CD4-positive, alpha-beta T cell treated with Interleukin-21 for 1 hour (primary cell): ENCODE results near the gene B4GALNT3.

Source experiments
- DNase-seq: peaks from one replicate; pipeline ENCODE4 v3.0.0-alpha.2; 2020

Gene B4GALNT3

DNA sequence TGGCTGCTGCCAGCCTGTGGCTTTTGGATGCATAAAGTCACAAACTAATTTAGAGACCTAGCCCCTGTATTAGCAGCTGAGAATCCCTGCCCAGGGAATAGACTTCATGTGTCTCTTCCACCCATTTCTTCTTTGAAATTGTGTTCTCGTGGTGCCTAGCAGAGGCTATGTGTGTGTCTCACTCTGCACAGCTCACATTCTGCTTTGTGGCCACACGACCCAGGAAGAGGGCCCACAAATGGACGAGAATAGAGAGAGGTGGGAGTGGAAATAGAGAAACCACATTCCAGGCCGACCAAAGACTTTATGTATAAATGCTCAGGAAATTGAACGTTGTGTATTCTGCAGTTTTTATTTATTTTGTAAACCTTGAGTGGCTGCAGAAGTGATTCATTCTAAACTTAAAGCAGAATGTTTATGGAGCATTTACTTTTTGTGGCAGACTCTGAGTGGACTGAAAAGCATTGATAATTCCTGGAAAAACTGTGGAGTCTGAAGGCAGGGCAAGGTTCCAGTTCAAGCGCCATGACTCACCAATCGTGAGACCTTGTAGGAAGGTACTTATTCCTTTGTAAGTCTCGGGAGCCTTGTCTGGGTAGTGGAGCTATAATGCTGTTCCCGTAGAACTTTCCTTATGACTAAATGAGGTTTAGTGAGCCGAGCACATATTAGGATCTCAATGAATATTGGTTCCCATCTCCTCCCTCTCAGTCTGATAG lies 9.1 kb downstream of the B4GALNT3 start:
- DNase-seq: no peak

DNA sequence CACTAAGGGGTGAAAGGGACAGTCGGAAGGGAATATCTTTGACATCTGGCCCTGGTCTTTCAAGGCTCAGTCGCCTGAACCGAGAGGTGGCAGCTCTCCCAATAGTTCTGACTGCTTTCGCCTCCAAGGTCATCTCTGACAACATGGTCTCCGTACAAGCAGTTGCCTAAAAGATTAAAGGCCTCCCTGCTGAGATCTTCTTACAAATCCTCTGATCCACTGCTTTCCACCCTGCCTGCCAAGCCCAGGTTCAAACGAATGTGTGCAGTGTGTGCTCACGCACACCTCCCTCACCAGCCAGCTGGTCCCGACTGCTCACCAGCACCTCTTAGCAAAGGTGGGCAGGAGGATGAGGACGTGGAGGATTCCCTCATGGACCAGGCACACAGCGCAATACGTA lies 10.4 kb downstream of the B4GALNT3 start:
- DNase-seq: no peak

DNA sequence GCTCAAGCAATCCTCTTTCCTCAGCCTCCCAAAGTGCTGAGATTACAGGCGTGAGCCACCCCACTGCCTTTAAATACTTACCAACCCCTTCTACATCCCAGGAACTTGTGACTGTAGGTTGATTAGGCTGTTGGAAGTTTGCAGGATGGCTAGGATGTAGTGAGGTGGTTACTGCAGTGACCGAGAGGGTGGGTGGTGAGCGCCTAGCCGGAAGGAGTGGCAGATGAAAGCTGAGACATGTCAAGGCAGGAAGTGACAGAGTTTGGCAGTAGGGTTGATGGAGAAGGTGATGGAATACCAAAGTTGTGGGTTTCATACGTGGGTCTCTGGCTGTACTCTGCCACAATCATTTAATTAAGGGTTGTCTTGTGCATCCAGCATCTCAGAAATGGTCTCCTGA lies 13.5 kb downstream of the B4GALNT3 start:
- DNase-seq: no peak

DNA sequence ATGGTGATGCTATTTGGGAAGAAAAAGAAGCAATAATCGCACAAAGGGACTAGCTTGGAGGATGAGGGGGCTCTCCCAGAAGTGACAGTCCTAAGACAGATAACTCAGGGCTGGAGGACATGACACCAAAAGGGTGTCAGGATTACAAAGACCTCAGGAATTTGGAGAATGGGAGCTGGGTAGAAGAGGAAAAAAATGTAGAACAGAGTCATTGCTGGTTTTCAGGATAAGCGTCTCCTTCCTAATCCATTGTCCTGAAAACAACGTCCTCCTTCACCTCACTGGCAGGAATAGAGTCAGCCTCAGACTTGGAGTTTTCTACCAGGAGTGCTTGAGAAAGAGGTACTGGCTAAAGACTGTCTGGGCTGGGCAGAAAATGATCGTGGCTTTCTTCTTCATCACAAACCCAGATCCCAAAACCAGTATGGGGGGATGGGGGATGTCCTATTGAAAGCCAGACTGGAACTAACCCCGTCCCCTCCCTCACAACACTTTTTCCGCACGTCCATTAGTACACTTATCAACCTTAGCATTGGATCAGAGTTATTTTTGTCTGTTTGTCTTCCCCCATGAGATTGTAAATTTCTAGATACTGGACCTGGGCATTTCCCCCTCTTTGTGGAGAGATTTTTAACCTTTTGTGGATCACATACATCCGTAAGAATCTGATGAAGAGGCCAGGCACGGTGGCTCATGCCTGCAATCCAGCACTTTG lies 14.3 kb downstream of the B4GALNT3 start:
- DNase-seq: no peak

DNA sequence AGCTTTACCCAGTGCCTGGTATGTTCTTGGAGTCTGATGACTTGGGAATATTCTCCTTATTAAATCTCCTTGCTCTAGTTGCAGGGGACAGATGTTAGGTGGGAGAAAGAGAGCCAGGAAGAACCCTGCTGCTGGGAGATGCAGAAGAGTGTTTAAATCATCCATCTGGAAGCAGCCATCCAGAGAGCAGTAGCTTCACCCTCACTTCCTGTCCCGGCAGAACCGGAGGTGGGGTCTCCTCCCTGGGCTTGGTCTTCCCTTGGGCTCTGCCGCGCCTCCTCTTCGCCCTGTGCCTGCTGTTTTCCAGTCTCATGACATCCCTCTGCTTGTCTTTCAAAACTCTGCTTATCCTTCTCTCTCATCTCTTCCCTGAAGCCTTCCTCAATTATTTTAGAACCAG lies 15.5 kb downstream of the B4GALNT3 start:
- DNase-seq: no peak

DNA sequence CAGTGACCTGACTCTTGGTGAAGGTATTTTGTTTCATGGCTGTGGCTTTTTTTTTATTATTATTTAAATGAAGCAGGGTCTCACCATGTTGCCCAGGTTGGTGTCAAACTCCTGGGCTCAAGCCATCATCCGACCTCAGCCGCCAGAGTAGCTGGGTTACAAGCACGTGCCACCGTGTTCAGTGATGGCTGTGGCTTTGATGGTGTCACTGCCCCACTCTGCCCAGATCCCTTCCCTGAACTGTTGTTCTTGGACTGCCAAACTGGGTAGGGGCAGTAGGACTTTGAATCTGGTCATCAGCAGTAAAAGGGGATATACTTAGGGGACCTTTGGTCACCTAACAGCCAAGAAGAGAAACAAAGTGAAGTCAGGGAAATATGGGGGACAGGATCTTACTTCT lies 19.4 kb downstream of the B4GALNT3 start:
- no peak for DNase-seq

DNA sequence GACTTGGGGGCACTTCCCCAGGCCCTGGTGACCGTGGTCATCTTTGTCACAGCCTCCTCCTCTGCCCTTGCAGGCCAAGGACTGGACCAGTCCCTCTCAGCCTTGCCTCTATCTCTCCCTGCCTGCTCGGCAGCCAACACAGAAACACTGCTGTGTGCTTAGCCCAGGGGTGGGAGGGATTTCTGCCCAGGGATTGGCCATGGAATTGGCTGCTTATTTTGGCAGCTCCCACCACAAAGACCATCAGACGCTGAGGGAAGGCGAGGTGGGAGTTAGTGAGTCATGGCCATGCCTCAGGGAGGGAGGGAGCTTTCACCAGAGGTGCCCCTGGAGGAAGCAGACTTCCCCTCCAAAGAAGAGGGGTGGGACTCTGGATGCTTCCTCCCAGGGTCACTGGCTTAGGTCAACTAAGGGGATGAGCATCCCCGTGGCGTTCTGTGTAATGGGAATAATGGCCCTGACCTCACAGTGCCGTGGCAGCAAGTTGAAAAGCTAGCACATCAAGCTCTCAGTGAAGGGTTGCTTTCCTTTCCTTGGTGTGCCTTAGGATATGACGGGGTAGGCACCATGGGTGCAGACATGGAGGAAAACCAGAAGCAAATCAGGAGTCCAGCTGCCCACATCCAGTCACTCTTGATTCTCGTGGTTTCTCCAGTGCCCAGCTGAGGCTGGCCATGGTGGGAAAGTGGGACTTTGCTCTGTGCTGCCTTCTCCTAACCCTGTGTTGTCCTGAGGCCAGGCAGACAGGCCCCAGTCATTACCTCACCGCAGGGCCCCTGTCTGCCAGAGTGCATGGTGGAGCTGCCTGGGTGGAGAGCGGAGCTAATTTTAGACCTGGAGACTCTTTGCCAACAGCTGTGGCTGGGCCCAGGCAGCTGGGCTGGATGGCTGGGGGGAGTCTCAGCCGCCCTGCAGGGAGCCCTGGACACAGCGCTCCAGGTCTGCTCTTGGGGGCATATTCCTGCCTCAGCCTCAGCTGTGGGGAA lies 21.4 kb downstream of the B4GALNT3 start:
- DNase-seq: no peak

DNA sequence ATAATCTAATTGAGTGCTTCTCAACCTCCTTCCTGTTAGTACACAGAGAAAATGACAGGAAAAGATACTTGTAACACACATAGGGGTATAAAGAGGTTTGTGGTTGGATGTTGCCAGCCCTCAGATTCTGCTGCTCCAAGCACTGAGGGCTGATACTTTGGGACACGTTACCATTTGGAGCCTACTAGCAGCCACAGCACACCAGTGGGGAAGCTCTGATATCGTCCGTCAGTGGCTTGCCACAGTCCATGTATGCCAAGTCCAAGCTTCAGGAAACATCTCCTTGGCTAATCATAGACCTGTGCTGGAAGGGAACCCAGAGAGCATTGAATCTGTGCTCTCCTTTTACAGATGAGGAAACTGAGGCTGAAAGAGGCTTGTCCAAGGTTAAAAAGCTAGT lies 22.3 kb downstream of the B4GALNT3 start:
- DNase-seq: no peak

DNA sequence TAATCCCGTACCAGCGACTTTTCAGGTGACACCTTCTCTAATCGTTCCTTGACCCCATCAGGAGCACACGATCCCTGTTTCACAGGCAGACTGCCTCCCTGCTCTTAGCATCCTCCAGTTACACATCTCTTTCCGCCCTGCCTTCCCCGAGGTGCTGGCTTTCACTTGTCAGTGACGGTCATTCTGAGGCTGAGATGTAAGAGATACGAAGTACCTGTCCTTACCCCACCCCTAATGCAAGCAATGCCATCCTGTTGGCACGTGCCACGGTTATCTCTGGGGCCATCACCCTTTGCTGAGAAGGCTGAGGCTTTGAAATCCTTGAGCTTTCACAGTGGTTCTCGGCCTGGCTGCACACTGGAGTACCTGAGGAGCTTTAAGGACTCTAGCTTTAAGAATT lies 24.4 kb downstream of the B4GALNT3 start:
- DNase-seq: no peak

DNA sequence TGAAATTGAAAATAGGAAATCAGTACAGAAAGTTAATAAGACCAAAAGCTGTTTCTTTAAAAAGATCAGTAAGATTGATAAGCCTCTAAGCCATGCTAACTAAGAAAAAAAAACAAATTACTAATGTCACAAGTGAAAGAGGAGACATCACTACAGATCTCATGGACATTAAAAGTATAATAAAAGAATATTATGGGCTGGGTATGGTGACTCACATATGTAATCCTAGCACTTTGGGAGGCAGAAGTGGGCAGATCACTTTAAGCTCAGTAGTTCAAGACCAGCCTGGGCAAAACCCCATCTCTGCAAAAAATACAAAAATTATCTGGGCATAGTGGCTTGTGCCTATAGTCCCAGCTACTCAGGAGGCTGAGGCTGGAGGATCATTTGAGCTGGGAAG lies 30.5 kb downstream of the B4GALNT3 start:
- DNase-seq: no peak

DNA sequence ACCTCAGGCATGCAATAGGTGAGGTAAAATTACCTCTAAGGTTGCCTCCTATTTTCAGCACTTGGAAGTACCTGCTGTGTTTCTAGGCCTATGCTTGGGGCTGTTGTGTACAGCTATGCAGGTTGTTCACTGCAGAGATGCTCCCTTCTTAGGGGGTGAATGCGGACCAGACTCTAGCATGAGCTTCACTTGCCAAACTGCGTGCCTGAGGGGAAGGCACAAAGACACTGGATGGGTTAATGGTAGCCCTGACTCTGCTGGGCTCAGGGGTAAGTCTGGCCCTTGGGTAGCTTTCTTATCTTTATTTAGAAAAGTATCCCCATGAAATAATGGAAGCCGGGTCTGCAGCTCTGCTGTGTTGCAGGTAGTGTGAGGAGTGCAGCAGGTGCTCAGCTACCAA lies 35.7 kb downstream of the B4GALNT3 start:
- DNase-seq: no peak

DNA sequence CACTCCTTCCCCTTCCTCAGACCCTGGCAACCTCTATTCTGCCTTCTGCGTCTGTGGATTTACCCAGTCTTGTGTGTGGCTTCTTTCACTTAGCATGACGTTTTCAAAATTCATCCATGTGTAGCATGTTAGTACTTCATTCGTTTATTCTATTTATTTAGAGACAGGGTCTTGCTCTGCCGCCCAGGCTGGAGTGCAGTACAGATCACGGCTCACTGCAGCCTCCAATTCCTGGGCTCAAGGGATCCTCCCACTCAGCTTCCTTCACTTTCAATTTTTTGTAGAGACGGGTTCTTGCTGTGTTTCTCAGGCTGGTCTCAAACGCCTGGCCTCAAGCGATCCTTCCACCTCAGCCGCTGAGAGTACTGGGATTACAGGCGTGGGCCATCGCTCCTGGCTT lies 37.0 kb downstream of the B4GALNT3 start:
- no peak for DNase-seq

DNA sequence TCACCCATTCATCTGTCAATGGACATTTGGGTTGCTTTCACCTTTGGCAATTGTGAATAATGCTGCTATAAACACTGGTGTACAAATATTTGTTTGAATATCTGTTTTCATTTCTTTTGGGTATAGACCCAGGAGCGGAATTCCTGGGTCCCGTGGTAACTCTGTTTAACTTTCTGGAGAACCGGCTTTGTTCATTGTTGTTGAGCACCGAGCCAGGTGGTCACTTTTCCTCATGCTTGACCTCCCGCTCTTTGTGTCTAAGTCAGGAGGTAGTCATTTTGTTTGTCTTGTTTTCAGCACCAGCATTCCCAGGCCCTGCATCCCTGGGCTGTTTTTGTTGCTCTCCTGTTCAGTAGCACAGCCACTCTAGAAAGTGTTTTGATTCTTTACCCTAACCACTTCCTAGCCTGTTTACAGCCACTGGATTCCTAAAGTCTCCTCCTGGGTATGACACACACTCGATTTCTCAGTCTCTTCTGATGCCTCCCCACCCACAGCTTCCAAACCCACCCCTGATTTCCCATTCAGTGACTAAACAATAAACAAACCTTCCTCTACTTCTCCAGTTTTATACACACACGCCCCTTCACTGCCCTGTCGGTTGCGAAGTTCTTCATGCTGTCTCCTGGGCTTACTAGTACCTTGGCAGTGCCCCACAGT lies 37.9 kb downstream of the B4GALNT3 start:
- DNase-seq: no peak

DNA sequence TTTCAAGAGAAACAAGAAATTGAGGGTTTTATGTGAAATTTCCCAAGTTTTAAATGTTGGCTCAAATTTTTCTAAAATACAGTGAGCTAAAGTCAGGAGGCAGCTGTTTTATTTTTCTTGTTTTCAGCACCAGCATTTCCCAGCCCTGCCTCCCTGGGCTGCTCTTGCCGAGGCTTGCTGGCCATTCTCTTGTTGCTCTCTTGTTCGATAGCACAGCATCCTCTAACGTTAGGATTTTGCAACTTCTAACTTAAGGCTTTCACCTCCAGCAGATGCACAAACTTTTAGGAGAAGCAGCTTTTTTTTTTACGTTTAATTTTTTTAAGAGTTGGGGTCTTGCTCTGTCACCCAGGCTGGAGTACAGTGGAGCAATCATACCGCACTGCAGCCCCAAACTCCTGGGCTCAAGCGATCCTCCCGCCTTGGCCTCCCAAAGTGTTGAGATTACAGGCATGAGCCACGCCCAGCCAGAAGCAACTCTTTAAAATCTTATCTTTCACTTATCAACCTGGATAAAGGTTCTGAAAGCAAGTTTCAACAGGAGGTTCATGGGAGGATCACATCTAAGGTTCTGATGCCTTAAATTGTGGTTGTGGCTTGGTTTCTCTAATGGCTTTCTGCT lies 40.2 kb downstream of the B4GALNT3 start:
- no peak for DNase-seq

DNA sequence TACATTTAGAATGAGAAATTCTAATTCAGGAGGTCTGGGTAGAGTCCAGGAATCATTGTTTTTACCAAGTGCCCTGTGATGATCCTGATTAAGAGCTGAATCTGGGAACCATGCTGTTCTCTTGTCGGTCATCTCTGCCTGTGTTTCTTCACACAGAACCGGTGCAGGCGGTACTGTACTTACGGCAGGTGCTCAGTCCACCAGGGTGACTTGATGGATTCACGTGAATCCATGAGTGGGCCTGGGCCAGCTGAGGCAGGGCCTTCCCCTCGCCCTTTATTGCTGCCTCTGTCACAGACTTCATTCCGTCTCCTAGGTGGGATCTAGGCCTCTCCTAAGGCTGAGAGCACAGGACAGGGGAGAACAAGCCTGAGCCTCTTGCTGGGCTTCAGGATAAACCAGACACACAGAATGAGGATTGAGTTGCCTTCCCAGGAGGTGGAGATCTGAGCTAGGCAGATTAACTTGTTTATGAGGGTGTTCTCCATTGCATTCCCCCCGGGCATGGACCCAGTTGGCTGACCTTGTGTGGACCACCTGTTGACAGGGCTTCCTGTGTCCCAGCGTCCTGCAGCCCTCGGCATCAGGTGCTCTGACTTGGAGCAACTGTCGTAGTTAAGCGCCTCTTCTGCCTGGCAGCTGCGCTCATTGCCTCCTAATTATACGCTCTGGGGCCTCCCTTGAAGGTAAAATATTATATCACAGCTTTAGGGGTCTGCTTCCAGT lies 42.1 kb downstream of the B4GALNT3 start:
- no peak for DNase-seq

DNA sequence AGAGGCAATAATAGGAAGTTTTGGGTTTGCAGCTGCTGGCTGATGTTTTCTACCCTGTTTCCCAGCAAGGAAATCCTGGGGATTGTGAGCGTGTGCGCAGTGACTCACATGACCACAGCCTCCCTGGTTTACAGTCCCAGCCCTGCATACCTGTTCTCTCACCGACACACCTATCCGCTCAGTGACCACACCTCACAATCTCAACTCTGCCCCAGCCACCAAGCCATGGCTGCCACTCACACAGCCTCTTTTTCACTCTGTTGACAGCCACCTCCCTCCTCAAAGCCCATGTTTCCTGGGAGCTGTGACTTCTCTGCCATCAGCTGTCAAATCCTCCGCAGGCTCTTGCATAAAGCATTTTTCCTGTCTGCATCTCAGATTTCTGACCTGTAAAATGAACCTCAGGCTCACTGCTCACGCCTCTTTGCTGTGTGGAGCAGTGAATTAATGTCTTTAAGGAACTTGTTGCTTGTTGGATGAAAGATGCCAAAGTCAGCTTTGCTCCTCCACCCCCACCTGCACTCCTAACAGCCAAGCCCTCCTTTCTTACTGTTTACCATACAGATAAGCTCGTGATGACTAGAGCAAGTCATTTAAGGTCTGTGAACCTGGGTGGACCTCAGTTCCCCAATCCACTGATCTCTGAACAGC lies 43.5 kb downstream of the B4GALNT3 start:
- no peak for DNase-seq

DNA sequence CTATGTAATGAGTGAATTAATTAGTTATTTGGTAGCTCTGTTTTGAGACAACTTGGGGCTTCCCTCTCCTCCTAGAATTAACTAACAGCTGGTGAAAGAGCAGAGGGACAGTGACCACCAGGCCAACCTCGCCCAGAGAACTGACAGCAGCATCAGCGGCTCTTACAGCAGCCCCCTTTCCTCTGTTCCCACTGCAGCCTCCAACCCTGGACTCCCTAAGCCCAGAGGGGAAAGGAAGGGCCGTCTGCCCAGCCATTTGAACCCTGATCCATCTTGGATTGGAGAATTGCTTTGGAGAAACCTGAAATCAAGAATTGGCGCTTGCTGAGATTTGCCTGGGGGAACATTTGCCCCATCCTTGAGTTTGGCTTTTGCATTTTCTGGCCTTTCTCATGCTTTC lies 45.5 kb downstream of the B4GALNT3 start:
- no peak for DNase-seq

DNA sequence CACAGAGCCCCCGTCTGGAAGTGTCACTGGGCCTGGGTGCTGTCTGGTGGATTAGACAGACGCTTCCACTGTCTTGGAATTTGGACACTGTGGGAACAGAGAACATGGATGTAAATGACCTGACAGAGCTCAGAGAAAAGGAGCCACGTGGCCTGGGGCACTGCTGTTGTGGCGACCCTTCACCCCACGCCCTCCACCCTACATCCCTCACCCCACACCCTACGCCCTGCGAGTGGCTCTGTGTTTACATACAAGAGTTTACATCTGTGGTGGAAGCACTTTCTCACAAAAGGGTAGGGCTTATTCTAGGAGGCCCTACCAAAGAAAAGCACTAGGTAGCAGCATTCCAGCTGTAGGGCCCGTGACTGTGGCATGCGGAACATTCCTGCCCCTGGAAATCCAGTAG lies 47.7 kb downstream of the B4GALNT3 start:
- DNase-seq: no peak

DNA sequence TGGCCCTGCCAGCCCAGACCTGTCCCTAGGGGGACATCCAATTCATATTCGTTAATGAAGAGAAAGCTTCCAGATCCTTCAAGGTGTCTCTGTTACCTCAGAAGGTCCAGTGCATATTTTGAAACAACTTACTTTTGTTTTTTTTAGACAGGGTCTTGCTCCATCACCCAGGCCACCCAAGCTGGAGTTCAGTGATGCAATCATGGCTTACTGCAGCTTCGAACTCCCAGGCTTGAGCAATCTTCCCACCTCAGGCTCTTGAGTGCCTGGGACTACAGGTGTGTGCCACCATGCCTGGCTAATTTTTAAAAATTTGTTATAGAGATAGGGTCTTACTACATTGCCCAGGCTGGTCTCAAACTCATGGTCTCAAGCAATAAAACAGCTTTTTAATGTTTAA lies 48.4 kb downstream of the B4GALNT3 start:
- DNase-seq: no peak

DNA sequence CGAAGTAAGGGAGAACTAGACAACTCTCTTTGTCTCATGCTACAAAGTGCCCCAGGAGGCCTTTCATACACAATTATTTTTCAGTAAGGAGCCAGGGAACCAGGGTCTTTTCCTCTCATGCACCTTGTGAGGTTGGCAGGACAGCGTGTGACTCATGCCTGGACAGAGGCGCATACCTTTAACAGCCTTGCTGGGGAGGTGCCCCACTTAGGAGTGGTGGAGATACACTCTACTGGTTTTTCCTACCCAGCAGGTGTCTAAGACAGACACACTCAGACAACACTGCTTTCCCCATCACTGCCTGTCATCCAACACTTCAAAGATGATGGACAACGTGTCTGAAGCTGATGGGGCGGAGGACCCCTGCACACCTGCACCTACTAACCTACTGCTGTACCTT lies 49.1 kb downstream of the B4GALNT3 start:
- DNase-seq: no peak

DNA sequence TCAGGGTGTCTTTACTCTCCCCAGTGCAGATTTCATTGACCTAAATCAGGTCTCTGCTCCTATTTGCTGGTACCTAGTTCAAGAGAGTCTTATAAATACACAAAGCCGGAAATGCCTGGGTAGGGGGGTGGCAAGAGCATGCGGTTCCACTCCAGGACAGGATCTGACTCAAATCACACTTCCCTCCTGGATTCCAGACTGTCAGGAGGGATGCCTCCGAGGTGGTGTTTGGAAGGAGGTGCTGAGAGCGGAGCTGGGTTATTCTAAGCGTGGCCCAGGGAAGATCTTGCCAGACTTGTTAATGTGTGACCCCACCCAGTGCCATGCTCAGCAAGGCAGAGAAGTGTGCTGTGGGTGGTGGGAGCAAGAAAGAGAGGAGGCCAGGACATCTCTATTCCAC lies 49.8 kb downstream of the B4GALNT3 start:
- DNase-seq: no peak
